Retinal pigment epithelial cell (primary cell): Measurements from ENCODE around the gene BDP1.
A peak's percentile ranks its signal among the peaks of the same experiment; 100 is the strongest.
"Not testable (repeated sequence)": the region's sequence is repeated elsewhere in the genome, so short reads cannot be mapped to it uniquely, and the experiment has no call there.

ENCODE experiments used
- DNase-seq: peaks from one replicate; pipeline ENCODE4 v3.0.0-alpha.2; 2010; ENCODE audit warnings: low read depth
- H3K4me3 ChIP-seq: 2 replicates; pipeline ENCODE4 v1.5.1; 2011; ENCODE audit warnings: mild to moderate bottlenecking, low read length, control low read depth, moderate library complexity
- TF ChIP-seq, protein P1 (sequence below): conservative IDR thresholded peaks from 2 replicates; pipeline ENCODE4 v1.5.1; 2011; ENCODE audit warnings: low read depth, low read length, control low read depth, inconsistent platforms

Gene BDP1

GRCh38 chr5:71447218-71447808 lies 8.1 kb upstream of the BDP1 start:
- not testable (repeated sequence) for H3K4me3 ChIP-seq, DNase-seq
- TF ChIP-seq, protein P1, sequence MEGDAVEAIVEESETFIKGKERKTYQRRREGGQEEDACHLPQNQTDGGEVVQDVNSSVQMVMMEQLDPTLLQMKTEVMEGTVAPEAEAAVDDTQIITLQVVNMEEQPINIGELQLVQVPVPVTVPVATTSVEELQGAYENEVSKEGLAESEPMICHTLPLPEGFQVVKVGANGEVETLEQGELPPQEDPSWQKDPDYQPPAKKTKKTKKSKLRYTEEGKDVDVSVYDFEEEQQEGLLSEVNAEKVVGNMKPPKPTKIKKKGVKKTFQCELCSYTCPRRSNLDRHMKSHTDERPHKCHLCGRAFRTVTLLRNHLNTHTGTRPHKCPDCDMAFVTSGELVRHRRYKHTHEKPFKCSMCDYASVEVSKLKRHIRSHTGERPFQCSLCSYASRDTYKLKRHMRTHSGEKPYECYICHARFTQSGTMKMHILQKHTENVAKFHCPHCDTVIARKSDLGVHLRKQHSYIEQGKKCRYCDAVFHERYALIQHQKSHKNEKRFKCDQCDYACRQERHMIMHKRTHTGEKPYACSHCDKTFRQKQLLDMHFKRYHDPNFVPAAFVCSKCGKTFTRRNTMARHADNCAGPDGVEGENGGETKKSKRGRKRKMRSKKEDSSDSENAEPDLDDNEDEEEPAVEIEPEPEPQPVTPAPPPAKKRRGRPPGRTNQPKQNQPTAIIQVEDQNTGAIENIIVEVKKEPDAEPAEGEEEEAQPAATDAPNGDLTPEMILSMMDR, result peak; percentile 45

GRCh38 chr5:71452876-71453275 lies 2.6 kb upstream of the BDP1 start:
- TF ChIP-seq, protein P1, result no peak

GRCh38 chr5:71454913-71455312 lies 538 bp upstream of the BDP1 start:
- TF ChIP-seq, protein P1, result no peak
- no peak for DNase-seq
- H3K4me3 ChIP-seq, result peak overlapping the region; percentile 71

More at GRCh38 chr5:71452876-71453275, 2.6 kb upstream of the BDP1 start:
- no peak for DNase-seq
- no peak overlapping the region for H3K4me3 ChIP-seq

- no peak for DNase-seq
- TF ChIP-seq, protein P1, result no peak
- peak overlapping the region; percentile 71 for H3K4me3 ChIP-seq
Observed at GRCh38 chr5:71456362-71456743, 902 bp downstream of the BDP1 start.

GRCh38 chr5:71457106-71457505 lies 1.7 kb downstream of the BDP1 start:
- no peak for DNase-seq
- no peak overlapping the region for H3K4me3 ChIP-seq
- TF ChIP-seq, protein P1, result no peak

- H3K4me3 ChIP-seq, result no peak overlapping the region
- TF ChIP-seq, protein P1, result no peak
- DNase-seq, result no peak
Observed at GRCh38 chr5:71460693-71461092, 5.2 kb downstream of the BDP1 start.

DNA sequence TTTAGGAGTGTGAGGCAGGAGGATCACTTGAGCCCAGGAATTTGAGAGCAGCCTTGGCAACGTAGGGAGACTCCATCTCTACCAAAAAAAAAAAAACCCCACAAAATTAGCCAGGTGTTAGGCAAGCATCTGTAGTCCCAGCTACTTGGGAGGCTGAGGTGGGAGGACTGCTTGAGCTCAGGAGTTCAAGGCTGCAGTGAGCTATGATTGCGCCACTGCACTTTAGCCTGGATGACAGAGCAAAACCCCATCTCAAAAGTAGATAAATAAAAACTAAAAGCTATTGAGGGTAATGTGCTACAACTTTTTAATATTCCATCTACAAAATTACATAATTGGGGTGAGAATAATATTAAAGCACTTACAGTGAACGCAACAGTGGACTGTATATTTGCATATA lies 5.9 kb downstream of the BDP1 start:
- H3K4me3 ChIP-seq, result no peak overlapping the region
- TF ChIP-seq, protein P1, result no peak
- DNase-seq, result no peak
